Measurements from ENCODE around the gene CT47C1.

CT47C1 gene

GRCh38 chrX:119093991-119094735, 21.4 kb downstream of the CT47C1 start:
- no peak for TF ChIP-seq CTCF (IDR thresholded peaks at IDR 0.05; ENCODE audit: low read depth, low read length, missing control alignments)
- no peak for DNase-seq

GRCh38 chrX:119094819-119095218, 22.0 kb downstream of the CT47C1 start:
- no peak for DNase-seq
- Histone ChIP-seq H3K36me3 (replicated peaks) (no peaks in the 10 kb centered on the region), H3K4me3 (ENCODE audit: low read depth, low read length) (no peak overlapping the region), H3K27ac (no peak overlapping the region), H3K27me3 (replicated peaks) (no peaks in the 10 kb centered on the region)
- no peak for TF ChIP-seq CTCF (IDR thresholded peaks at IDR 0.05; ENCODE audit: low read depth, low read length, missing control alignments)
- in situ Hi-C loops (cut with HindIII; ENCODE audit: low pct_ligation_motif_present, low sequenced_read_pairs), result no loop called here

More at GRCh38 chrX:119093991-119094735, 21.4 kb downstream of the CT47C1 start:
- no peak overlapping the region for H3K27ac ChIP-seq
- no peak overlapping the region for H3K4me3 ChIP-seq (ENCODE audit: low read depth, low read length)
- no peaks in the 10 kb centered on the region for H3K36me3 ChIP-seq (replicated peaks)
- no peaks in the 10 kb centered on the region for H3K27me3 ChIP-seq (replicated peaks)
- in situ Hi-C loops (cut with HindIII; ENCODE audit: low pct_ligation_motif_present, low sequenced_read_pairs), result no loop called here

- DNase-seq, result no peak
- in situ Hi-C loops (cut with HindIII; ENCODE audit: low pct_ligation_motif_present, low sequenced_read_pairs), result no loop called here
- no peaks in the 10 kb centered on the region for H3K27me3 ChIP-seq (replicated peaks)
- no peak for TF ChIP-seq CTCF (IDR thresholded peaks at IDR 0.05; ENCODE audit: low read depth, low read length, missing control alignments)
- H3K27ac ChIP-seq, result no peak overlapping the region
- no peaks in the 10 kb centered on the region for H3K36me3 ChIP-seq (replicated peaks)
- H3K4me3 ChIP-seq (ENCODE audit: low read depth, low read length), result no peak overlapping the region
These were observed 23.1 kb downstream of the CT47C1 start for GRCh38 chrX:119095936-119096335.

GRCh38 chrX:119101168-119101567, 28.4 kb downstream of the CT47C1 start:
- DNase-seq, result no peak
- H3K36me3 ChIP-seq (replicated peaks), result no peaks in the 10 kb centered on the region
- TF ChIP-seq CTCF (IDR thresholded peaks at IDR 0.05; ENCODE audit: low read depth, low read length, missing control alignments), result no peak
- in situ Hi-C loops (cut with HindIII; ENCODE audit: low pct_ligation_motif_present, low sequenced_read_pairs), result no loop called here
- H3K27ac ChIP-seq, result no peak overlapping the region
- H3K4me3 ChIP-seq (ENCODE audit: low read depth, low read length), result no peak overlapping the region
- H3K27me3 ChIP-seq (replicated peaks), result no peaks in the 10 kb centered on the region

- no peak overlapping the region for H3K4me3 ChIP-seq (ENCODE audit: low read depth, low read length)
- in situ Hi-C loops (cut with HindIII; ENCODE audit: low pct_ligation_motif_present, low sequenced_read_pairs), result no loop called here
- no peak for TF ChIP-seq CTCF (IDR thresholded peaks at IDR 0.05; ENCODE audit: low read depth, low read length, missing control alignments)
- H3K27me3 ChIP-seq (replicated peaks), result no peaks in the 10 kb centered on the region
- H3K36me3 ChIP-seq (replicated peaks), result no peaks in the 10 kb centered on the region
- DNase-seq, result peak; percentile 9
- H3K27ac ChIP-seq, result no peak overlapping the region
These were observed 33.0 kb downstream of the CT47C1 start for GRCh38 chrX:119105826-119106225.

GRCh38 chrX:119107206-119107605, 34.4 kb downstream of the CT47C1 start:
- H3K36me3 ChIP-seq (replicated peaks), result no peaks in the 10 kb centered on the region
- TF ChIP-seq CTCF (IDR thresholded peaks at IDR 0.05; ENCODE audit: low read depth, low read length, missing control alignments), result no peak
- no peak overlapping the region for H3K4me3 ChIP-seq (ENCODE audit: low read depth, low read length)
- in situ Hi-C loops (cut with HindIII; ENCODE audit: low pct_ligation_motif_present, low sequenced_read_pairs), result no loop called here
- no peak for DNase-seq
- H3K27ac ChIP-seq, result no peak overlapping the region
- H3K27me3 ChIP-seq (replicated peaks), result no peaks in the 10 kb centered on the region

Data from brain microvascular endothelial cell (primary cell).